ENCODE measurements around the gene LTBP4. TPM values are rescaled to one million over a fixed set of nuclear protein-coding genes. Genes with fewer than 3 reads are reported as not detected.

The LTBP4 gene
- total and polyA plus RNA-seq, 4 donors = 140 to 768 (median 506) TPM

DNA sequence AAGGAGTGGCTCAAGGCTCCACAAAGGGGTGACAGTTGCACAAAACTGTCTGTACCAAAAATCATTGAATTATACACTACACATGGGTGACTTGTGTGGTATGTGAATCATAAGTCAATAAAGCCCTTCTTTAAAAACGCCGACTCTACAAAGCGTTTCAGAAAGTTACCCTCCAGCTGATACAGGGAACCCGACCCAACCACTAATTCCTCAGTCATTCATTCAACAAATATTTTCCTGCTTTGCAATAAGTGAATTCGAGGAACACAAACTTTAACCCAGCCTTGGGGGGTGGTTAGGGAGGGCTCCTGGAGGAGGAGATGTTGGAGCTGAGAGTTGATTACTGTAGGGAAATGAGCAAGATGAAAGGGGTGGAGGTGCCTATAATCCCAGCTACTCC is 32.0 kb downstream of the LTBP4 start:
- 64 to 82% methylated on average over 5 of the region's 5 CpGs for WGBS, 2 donors
- Histone ChIP-seq H3K27me3 (ENCODE audit: control insufficient read depth in 1 of 2, insufficient read depth in 2 of 2, low read length in 1 of 2) (no peaks in the 10 kb centered on the region), H3K9me3 (ENCODE audit: control insufficient read depth, low read length) (no peaks in the 10 kb centered on the region), H3K4me3 (ENCODE audit: low read length in 2 of 2) (no peak overlapping the region), H3K27ac (ENCODE audit: low read depth in 1 of 2, low read length in 2 of 2) (peak overlapping the region in 1 of 2 donors; percentile 19), H3K4me1 (ENCODE audit: control insufficient read depth in 1 of 2, insufficient read depth in 2 of 2, low read length in 2 of 2) (no peaks in the 10 kb centered on the region), H3K36me3 (ENCODE audit: control insufficient read depth in 1 of 2, insufficient read depth in 2 of 2, low read length in 1 of 2) (peaks cover 0 to 3% of the 10 kb centered on the region in 2 donors)
- no peak for DNase-seq
- intact Hi-C loops (cut with DNase I) = loop anchor here (10.0 kb wide), 3 partner anchors 108 to 328 kb away; partner anchors contain the start of genes BLVRB (in 1 of the 2) and SPTBN4 (in 1 of the 2)
- ATAC-seq (ENCODE audit: low FRiP score) = no peak

DNA sequence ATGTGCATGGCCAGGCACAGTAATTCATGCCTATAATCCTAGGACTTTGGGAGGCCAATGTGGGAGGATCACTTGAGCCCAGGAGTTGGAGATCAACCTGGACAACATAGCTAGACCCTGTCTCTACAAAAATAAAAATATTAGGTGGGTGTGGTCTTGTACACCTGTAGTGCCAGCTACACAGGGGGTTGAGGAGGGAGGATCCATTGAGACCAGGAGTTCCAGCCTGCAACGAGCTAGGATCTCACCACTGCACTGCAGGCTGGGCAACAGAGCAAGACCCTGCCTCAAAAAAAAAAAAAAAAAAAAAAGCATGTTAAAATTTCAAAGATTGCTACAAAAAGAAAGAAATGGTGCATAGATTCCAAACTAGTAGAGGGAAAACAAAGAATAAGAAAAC is 37.2 kb downstream of the LTBP4 start:
- H3K9me3 ChIP-seq (ENCODE audit: control insufficient read depth, low read length) = no peaks in the 10 kb centered on the region
- H3K36me3 ChIP-seq (ENCODE audit: control insufficient read depth in 1 of 2, insufficient read depth in 2 of 2, low read length in 1 of 2) = no peaks in the 10 kb centered on the region
- DNase-seq (no peak), ATAC-seq (ENCODE audit: low FRiP score) (no peak)
- no peak overlapping the region for H3K27ac ChIP-seq (ENCODE audit: low read depth in 1 of 2, low read length in 2 of 2)
- no peak overlapping the region for H3K4me3 ChIP-seq (ENCODE audit: low read length in 2 of 2)
- WGBS, 2 donors = 76 to 83% methylated on average over 1 of the region's 1 CpG
- H3K27me3 ChIP-seq (ENCODE audit: control insufficient read depth in 1 of 2, insufficient read depth in 2 of 2, low read length in 1 of 2) = no peaks in the 10 kb centered on the region
- H3K4me1 ChIP-seq (ENCODE audit: control insufficient read depth in 1 of 2, insufficient read depth in 2 of 2, low read length in 2 of 2) = no peaks in the 10 kb centered on the region
- intact Hi-C loops (cut with DNase I) = loop anchor here (5.0 to 10.0 kb wide), 5 partner anchors 36 to 334 kb away; partner anchors contain the start of genes BLVRB (in 1 of the 2), LTBP4 (in 1 of the 2) and SPTBN4 (in 1 of the 2)

DNA sequence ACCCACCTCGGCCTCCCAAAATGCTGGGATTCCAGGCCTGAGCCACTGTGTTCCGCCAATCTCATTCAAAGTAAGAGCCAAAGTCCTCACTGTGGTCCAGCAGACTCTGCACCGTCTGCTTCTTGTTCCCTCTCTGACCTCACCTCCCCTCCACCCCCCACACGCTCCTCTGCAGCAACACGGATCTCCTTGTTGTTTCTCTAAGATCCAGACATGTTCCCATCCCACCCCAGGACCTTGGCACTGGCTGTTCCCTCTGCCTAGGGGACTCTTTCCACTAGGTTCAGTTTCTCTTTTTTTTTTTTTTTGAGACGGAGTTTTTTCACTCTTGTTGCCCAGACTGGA is 38.4 kb downstream of the LTBP4 start:
- no peak overlapping the region for H3K4me3 ChIP-seq (ENCODE audit: low read length in 2 of 2)
- no peaks in the 10 kb centered on the region for H3K4me1 ChIP-seq (ENCODE audit: control insufficient read depth in 1 of 2, insufficient read depth in 2 of 2, low read length in 2 of 2)
- 15 to 24% methylated on average over 6 of the region's 6 CpGs for WGBS, 2 donors

DNA sequence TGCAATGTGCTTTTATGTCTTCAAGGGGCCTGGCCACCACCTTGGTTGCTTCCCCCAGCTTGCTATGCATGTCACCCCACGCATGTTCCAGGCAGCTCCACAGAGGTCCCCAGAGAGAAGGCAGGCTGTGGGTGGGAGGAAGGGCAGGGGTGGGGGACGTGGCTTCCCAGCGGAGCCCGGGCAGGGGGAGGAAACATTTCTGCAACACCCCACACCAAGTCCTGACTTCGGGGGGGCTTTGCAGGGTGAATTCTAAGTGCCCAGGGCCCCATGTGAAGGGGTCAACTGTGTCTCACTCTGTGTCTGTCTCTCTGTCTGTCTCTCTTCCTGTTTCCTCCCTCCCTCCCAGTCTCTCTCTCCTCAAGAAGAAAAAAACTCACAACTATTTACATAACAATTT is 39.6 kb downstream of the LTBP4 start:
- H3K4me1 ChIP-seq (ENCODE audit: control insufficient read depth in 1 of 2, insufficient read depth in 2 of 2, low read length in 2 of 2) = no peaks in the 10 kb centered on the region
- intact Hi-C loops (cut with DNase I) = loop anchor here in 1 of 2 donors (5.0 kb wide), 1 partner anchor 38 kb away; the partner anchor contains the start of gene LTBP4
- WGBS, 2 donors = 0 to 4% methylated on average over 4 to 5 of the region's 5 CpGs
- peak overlapping the region; percentile 79 to 80 for H3K27ac ChIP-seq (ENCODE audit: low read depth in 1 of 2, low read length in 2 of 2)
- H3K27me3 ChIP-seq (ENCODE audit: control insufficient read depth in 1 of 2, insufficient read depth in 2 of 2, low read length in 1 of 2) = no peaks in the 10 kb centered on the region
- no peaks in the 10 kb centered on the region for H3K36me3 ChIP-seq (ENCODE audit: control insufficient read depth in 1 of 2, insufficient read depth in 2 of 2, low read length in 1 of 2)
- no peaks in the 10 kb centered on the region for H3K9me3 ChIP-seq (ENCODE audit: control insufficient read depth, low read length)
- H3K4me3 ChIP-seq (ENCODE audit: low read length in 2 of 2) = no peak overlapping the region
- ATAC-seq (ENCODE audit: low FRiP score) (peak; percentile 41), DNase-seq (peak in 1 of 2 donors; percentile 66)

More for the DNA sequence above, 38.4 kb downstream of the LTBP4 start:
- Histone ChIP-seq H3K9me3 (ENCODE audit: control insufficient read depth, low read length) (no peaks in the 10 kb centered on the region), H3K36me3 (ENCODE audit: control insufficient read depth in 1 of 2, insufficient read depth in 2 of 2, low read length in 1 of 2) (no peaks in the 10 kb centered on the region), H3K27me3 (ENCODE audit: control insufficient read depth in 1 of 2, insufficient read depth in 2 of 2, low read length in 1 of 2) (no peaks in the 10 kb centered on the region), H3K27ac (ENCODE audit: low read depth in 1 of 2, low read length in 2 of 2) (peak overlapping the region in 1 of 2 donors; percentile 30)
- no peak for ATAC-seq (ENCODE audit: low FRiP score)
- intact Hi-C loops (cut with DNase I) = loop anchor here (5.0 to 10.0 kb wide), 5 partner anchors 37 to 335 kb away; partner anchors contain the start of genes BLVRB (in 1 of the 2), LTBP4 (in 1 of the 2) and SPTBN4 (in 1 of the 2)
- DNase-seq = no peak

DNA sequence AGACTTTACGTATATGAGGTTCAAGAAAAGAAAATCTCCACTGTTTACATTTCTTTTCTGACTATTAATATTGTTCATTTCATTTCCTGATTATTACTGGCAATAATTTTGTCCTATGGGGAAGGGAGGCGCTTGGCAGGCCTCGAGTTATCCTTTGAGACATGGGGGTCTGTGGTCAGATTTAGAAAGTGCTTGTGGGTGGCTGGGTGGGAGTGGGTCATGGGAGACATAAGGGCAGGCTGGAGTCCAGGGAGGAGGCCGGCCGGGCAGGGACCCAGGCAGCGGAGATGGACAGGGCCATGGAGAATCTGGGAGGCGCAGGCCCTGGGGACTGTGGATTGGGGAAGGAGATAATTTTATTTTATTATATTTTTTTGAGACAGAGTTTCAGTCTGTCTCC is 40.1 kb downstream of the LTBP4 start:
- Histone ChIP-seq H3K27ac (ENCODE audit: low read depth in 1 of 2, low read length in 2 of 2) (peak overlapping the region; percentile 73 to 85), H3K27me3 (ENCODE audit: control insufficient read depth in 1 of 2, insufficient read depth in 2 of 2, low read length in 1 of 2) (no peaks in the 10 kb centered on the region), H3K4me1 (ENCODE audit: control insufficient read depth in 1 of 2, insufficient read depth in 2 of 2, low read length in 2 of 2) (no peaks in the 10 kb centered on the region), H3K36me3 (ENCODE audit: control insufficient read depth in 1 of 2, insufficient read depth in 2 of 2, low read length in 1 of 2) (no peaks in the 10 kb centered on the region), H3K4me3 (ENCODE audit: low read length in 2 of 2) (no peak overlapping the region), H3K9me3 (ENCODE audit: control insufficient read depth, low read length) (no peaks in the 10 kb centered on the region)
- WGBS, 2 donors = 1 to 8% methylated on average over 6 to 7 of the region's 7 CpGs
- intact Hi-C loops (cut with DNase I) = loop anchor here in 1 of 2 donors (5.0 kb wide), 1 partner anchor 39 kb away; the partner anchor contains the start of gene LTBP4
- peak; percentile 33 for ATAC-seq (ENCODE audit: low FRiP score)
- peak in 1 of 2 donors; percentile 78 for DNase-seq

DNA sequence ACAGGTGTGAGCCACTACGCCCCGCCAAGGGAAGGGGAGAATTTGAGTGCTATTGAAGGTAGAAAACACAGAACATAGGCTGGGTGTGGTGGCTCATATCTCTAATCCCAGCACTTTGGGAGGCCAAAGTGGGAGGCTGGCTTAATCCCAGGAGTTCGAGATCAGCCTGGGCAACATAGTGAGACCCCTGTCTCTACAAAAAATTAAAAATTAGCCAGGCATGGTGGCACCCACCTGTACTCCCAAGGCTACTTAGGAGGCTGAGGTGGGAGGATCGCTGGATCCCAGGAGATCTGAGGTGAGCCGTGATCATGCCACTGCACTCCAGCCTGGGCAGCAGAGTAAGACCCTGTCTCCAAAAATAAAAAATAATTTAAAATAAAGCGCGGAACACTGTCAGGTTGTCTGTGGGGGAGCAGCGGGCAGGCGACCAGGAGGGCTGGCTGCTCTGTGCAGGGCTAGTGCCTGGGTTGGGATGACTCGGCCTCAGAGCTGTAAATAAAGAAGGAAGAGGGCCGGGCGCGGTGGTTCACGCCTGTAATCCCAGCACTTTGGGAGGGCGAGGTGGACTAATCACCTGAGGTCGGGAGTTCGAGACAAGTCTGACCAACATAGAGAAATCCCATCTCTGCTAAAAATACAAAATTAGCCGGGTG is 41.0 kb downstream of the LTBP4 start:
- Histone ChIP-seq H3K4me1 (ENCODE audit: control insufficient read depth in 1 of 2, insufficient read depth in 2 of 2, low read length in 2 of 2) (no peaks in the 10 kb centered on the region), H3K27me3 (ENCODE audit: control insufficient read depth in 1 of 2, insufficient read depth in 2 of 2, low read length in 1 of 2) (no peaks in the 10 kb centered on the region), H3K9me3 (ENCODE audit: control insufficient read depth, low read length) (no peaks in the 10 kb centered on the region), H3K27ac (ENCODE audit: low read depth in 1 of 2, low read length in 2 of 2) (peak overlapping the region; percentile 39 to 85), H3K36me3 (ENCODE audit: control insufficient read depth in 1 of 2, insufficient read depth in 2 of 2, low read length in 1 of 2) (no peaks in the 10 kb centered on the region), H3K4me3 (ENCODE audit: low read length in 2 of 2) (no peak overlapping the region)
- intact Hi-C loops (cut with DNase I) = loop anchor here in 1 of 2 donors (5.0 kb wide), 1 partner anchor 40 kb away; the partner anchor contains the start of gene LTBP4
- DNase-seq (no peak), ATAC-seq (ENCODE audit: low FRiP score) (no peak)
- 94% methylated on average over 18 of the region's 18 CpGs for WGBS, 2 donors

DNA sequence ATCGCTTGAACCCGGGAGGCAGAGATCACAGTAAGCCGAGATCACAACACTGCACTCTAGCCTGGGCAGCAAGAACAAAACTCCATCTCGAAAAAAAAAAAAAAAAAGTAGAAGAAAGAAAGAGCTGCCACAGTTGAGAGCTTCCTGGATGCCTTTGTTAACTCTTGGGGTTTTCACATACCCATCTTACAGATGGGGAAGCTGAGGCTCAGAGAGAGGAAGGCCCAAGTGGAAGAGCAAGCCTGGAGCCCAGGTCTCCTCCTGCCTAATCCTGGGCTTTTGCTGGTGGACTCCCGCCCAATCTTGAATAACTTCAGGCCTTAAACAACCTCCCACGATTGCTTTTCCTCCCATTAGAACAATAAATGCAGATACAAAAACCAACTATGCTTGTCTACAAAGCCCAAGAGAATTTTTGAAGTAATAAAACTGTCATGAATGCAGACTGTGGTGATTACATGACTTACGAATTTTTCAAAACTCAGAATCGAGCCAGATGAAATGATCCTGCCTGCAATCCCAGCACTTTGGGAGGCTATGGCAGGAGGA is 41.7 kb downstream of the LTBP4 start:
- no peak overlapping the region for H3K4me3 ChIP-seq (ENCODE audit: low read length in 2 of 2)
- no peaks in the 10 kb centered on the region for H3K27me3 ChIP-seq (ENCODE audit: control insufficient read depth in 1 of 2, insufficient read depth in 2 of 2, low read length in 1 of 2)
- DNase-seq (no peak), ATAC-seq (ENCODE audit: low FRiP score) (no peak)
- peak overlapping the region in 1 of 2 donors; percentile 61 for H3K27ac ChIP-seq (ENCODE audit: low read depth in 1 of 2, low read length in 2 of 2)
- H3K36me3 ChIP-seq (ENCODE audit: control insufficient read depth in 1 of 2, insufficient read depth in 2 of 2, low read length in 1 of 2) = no peaks in the 10 kb centered on the region
- intact Hi-C loops (cut with DNase I) = loop anchor here in 1 of 2 donors (5.0 kb wide), 1 partner anchor 41 kb away; the partner anchor contains the start of gene LTBP4
- WGBS, 2 donors = 48 to 51% methylated on average over 8 of the region's 8 CpGs
- H3K4me1 ChIP-seq (ENCODE audit: control insufficient read depth in 1 of 2, insufficient read depth in 2 of 2, low read length in 2 of 2) = no peaks in the 10 kb centered on the region
- no peaks in the 10 kb centered on the region for H3K9me3 ChIP-seq (ENCODE audit: control insufficient read depth, low read length)

DNA sequence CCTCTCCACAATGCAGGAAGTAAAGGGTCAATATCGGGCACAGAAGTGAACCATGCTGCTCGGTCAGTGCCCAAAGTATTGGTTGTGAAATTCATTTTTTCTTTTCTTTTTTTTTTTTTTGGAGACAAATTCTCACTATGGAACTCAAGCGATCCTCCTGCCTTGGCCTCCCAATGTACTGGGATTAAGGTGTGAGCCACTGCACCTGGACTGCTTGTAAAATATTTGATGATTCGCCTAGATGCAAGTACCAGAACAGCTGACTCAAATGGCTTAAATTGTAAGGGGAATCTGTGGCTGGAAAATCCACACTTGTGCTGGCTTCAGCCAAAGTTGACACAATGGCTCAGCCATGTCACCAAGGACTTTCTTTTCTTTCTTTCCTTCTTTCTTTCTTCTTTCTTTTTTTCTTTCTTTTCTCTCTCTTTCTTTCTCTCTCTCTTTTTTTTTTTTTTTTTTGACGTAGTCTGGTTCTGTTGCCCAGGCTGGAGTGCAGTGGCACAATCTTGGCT is 45.6 kb downstream of the LTBP4 start:
- Histone ChIP-seq H3K27me3 (ENCODE audit: control insufficient read depth in 1 of 2, insufficient read depth in 2 of 2, low read length in 1 of 2) (no peaks in the 10 kb centered on the region), H3K9me3 (ENCODE audit: control insufficient read depth, low read length) (no peaks in the 10 kb centered on the region), H3K4me3 (ENCODE audit: low read length in 2 of 2) (no peak overlapping the region), H3K36me3 (ENCODE audit: control insufficient read depth in 1 of 2, insufficient read depth in 2 of 2, low read length in 1 of 2) (no peaks in the 10 kb centered on the region), H3K4me1 (ENCODE audit: control insufficient read depth in 1 of 2, insufficient read depth in 2 of 2, low read length in 2 of 2) (peaks cover 2 to 6% of the 10 kb centered on the region in 2 donors), H3K27ac (ENCODE audit: low read depth in 1 of 2, low read length in 2 of 2) (peak overlapping the region; percentile 62 to 97)
- ATAC-seq (ENCODE audit: low FRiP score) (peak; percentile 15), DNase-seq (no peak)
- intact Hi-C loops (cut with DNase I) = no loop called here
- WGBS, 2 donors = 34 to 49% methylated on average over 5 of the region's 5 CpGs
